Measurements from ENCODE around the gene TOR2A.

The TOR2A gene

DNA sequence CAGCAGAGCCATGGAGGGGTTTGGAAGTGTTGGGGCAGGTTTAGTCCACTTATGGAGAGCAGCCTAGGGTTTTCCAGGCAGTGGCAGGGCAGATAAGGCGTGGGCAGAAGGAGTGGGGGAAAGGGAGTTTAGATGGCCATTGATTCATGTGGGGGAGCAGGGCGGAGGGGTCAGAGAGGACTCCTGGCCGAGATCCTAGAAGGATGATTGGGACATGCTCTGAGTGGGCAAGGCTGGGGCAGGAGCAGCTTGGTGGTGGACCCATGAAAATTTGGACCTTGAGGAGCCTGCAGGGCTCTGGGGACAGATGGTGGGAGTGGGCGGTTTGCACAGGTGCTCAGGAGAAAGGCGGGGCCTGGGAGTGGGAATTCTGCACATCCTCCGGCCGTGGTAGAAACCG lies 18.1 kb upstream of the TOR2A start:
- Histone ChIP-seq H3K9ac (no peak overlapping the region), H3K4me1 (no peaks in the 10 kb centered on the region), H2AFZ (no peak overlapping the region), H3K4me3 (ENCODE audit: low read depth, low read length) (no peak overlapping the region), H3K79me2 (no peaks in the 10 kb centered on the region), H3K9me3 (ENCODE audit: control insufficient read depth, low read length) (no peaks in the 10 kb centered on the region), H3K4me2 (ENCODE audit: low read length) (no peak overlapping the region), H3K27me3 (ENCODE audit: control insufficient read depth, insufficient read depth, low read length) (peaks cover 12% of the 10 kb centered on the region), H3K36me3 (ENCODE audit: control insufficient read depth, insufficient read depth, low read length) (no peaks in the 10 kb centered on the region), H3K27ac (no peak overlapping the region)
- TF ChIP-seq, protein P1, sequence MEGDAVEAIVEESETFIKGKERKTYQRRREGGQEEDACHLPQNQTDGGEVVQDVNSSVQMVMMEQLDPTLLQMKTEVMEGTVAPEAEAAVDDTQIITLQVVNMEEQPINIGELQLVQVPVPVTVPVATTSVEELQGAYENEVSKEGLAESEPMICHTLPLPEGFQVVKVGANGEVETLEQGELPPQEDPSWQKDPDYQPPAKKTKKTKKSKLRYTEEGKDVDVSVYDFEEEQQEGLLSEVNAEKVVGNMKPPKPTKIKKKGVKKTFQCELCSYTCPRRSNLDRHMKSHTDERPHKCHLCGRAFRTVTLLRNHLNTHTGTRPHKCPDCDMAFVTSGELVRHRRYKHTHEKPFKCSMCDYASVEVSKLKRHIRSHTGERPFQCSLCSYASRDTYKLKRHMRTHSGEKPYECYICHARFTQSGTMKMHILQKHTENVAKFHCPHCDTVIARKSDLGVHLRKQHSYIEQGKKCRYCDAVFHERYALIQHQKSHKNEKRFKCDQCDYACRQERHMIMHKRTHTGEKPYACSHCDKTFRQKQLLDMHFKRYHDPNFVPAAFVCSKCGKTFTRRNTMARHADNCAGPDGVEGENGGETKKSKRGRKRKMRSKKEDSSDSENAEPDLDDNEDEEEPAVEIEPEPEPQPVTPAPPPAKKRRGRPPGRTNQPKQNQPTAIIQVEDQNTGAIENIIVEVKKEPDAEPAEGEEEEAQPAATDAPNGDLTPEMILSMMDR (IDR thresholded peaks at IDR 0.05): no peak

GRCh38 chr9:127751269-127752054 lies 16.4 kb upstream of the TOR2A start:
- Histone ChIP-seq H3K79me2 (no peaks in the 10 kb centered on the region), H3K4me1 (no peaks in the 10 kb centered on the region), H3K9ac (no peak overlapping the region), H3K9me3 (ENCODE audit: control insufficient read depth, low read length) (no peaks in the 10 kb centered on the region), H3K27ac (no peak overlapping the region), H2AFZ (no peak overlapping the region), H3K4me2 (ENCODE audit: low read length) (no peak overlapping the region), H3K36me3 (ENCODE audit: control insufficient read depth, insufficient read depth, low read length) (no peaks in the 10 kb centered on the region), H3K4me3 (ENCODE audit: low read depth, low read length) (no peak overlapping the region), H3K27me3 (ENCODE audit: control insufficient read depth, insufficient read depth, low read length) (peaks cover 12% of the 10 kb centered on the region)
- TF ChIP-seq, protein P1 (IDR thresholded peaks at IDR 0.05): no peak

DNA sequence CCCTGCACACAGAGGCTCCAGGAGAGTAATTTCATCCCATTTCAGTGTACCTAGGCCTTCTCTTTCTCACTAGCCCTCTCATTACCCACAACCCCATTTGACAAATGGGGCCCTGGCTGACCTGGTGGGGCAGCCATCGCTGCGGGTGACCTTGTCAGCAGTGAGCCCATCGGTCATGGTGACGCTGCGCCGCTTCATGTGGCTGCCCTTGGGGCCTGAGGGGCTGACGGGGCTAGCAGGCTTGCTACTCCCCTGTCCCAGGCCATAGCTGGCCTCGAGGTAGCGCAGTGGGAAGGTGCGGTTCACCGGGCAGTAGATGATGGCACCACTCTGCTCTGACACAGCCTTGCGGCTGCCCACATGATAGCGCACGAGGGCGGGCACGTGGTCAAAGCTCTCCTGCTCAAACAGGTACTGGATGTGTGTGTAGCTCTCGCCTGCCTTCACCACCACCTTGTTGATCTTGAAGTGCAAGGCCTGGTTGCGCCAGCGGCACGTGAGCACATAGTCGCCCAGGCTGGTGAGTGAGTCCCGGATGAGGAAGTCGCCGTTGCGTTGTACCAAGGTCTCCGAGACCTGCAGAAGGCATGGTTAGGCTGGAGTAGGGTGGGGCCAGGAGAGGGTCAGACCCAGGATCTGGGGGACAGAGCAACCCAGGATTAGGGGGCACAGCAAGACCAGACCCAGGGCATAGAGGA lies 14.1 kb upstream of the TOR2A start:
- Histone ChIP-seq H2AFZ (no peak overlapping the region), H3K79me2 (no peaks in the 10 kb centered on the region), H3K9me3 (ENCODE audit: control insufficient read depth, low read length) (no peaks in the 10 kb centered on the region), H3K36me3 (ENCODE audit: control insufficient read depth, insufficient read depth, low read length) (no peaks in the 10 kb centered on the region), H3K4me1 (no peaks in the 10 kb centered on the region), H3K4me3 (ENCODE audit: low read depth, low read length) (no peak overlapping the region), H3K27ac (no peak overlapping the region), H3K4me2 (ENCODE audit: low read length) (no peak overlapping the region), H3K9ac (no peak overlapping the region), H3K27me3 (ENCODE audit: control insufficient read depth, insufficient read depth, low read length) (peaks cover 4% of the 10 kb centered on the region)
- TF ChIP-seq, protein P1 (IDR thresholded peaks at IDR 0.05): no peak

GRCh38 chr9:127746959-127747569 lies 12.0 kb upstream of the TOR2A start:
- Histone ChIP-seq H2AFZ (no peak overlapping the region), H3K27me3 (ENCODE audit: control insufficient read depth, insufficient read depth, low read length) (no peaks in the 10 kb centered on the region), H3K9ac (no peak overlapping the region), H3K36me3 (ENCODE audit: control insufficient read depth, insufficient read depth, low read length) (no peaks in the 10 kb centered on the region), H3K9me3 (ENCODE audit: control insufficient read depth, low read length) (no peaks in the 10 kb centered on the region), H3K4me2 (ENCODE audit: low read length) (no peak overlapping the region), H3K4me1 (no peaks in the 10 kb centered on the region), H3K27ac (no peak overlapping the region), H3K4me3 (ENCODE audit: low read depth, low read length) (no peak overlapping the region), H3K79me2 (no peaks in the 10 kb centered on the region)
- TF ChIP-seq, protein P1 (IDR thresholded peaks at IDR 0.05): no peak

All from parathyroid adenoma (tissue), 2 donors.